Heart left ventricle (tissue), 16 donors: Measurements from ENCODE around the gene CCDC159. TPM values are rescaled to one million over a fixed set of nuclear protein-coding genes. Genes with fewer than 3 reads are reported as not detected.

ENCODE experiments used
- ATAC-seq, 4 donors: fragments of 200-7000 bp; cut with Tn5 transposase; one replicate each; pipeline ENCODE4 v1.9.1; 2020 to 2022; ENCODE audit warnings: moderate library complexity in 4 of 4, mild to moderate bottlenecking in 3 of 4, moderate number of reproducible peaks in 1 of 4
- DNase-seq, 5 donors: peaks; one replicate each; pipeline ENCODE4 v3.0.0-alpha.2; 2020
- H3K27ac ChIP-seq, 12 donors: fragments of 200-600 bp; sonication (generic) in 4 of 12; one replicate each; pipeline versions ENCODE4 v1.5.0 to v1.8.0; 2016 to 2022; ENCODE audit warnings: mild to moderate bottlenecking in 2 of 12
- H3K27me3 ChIP-seq, 9 donors: fragments of 200-600 bp; sonication (generic) in 2 of 9; one replicate each; pipeline versions ENCODE4 v1.5.1 to v1.8.0; 2016 to 2022; ENCODE audit warnings: mild to moderate bottlenecking in 3 of 9
- H3K36me3 ChIP-seq, 9 donors: fragments of 200-600 bp; sonication (generic) in 2 of 9; one replicate each; pipeline versions ENCODE4 v1.5.0 to v1.8.0; 2018 to 2022; ENCODE audit warnings: mild to moderate bottlenecking in 2 of 9
- H3K4me1 ChIP-seq, 12 donors: fragments of 200-600 bp; sonication (generic) in 4 of 12; one replicate each; pipeline versions ENCODE4 v1.5.0 to v1.8.0; 2016 to 2022; ENCODE audit warnings: mild to moderate bottlenecking in 3 of 12
- H3K4me3 ChIP-seq, 12 donors: fragments of 200-600 bp; sonication (generic) in 4 of 12; one replicate each; pipeline versions ENCODE4 v1.5.0 to v1.8.0; 2017 to 2022; ENCODE audit warnings: mild to moderate bottlenecking in 9 of 12, moderate library complexity in 4 of 12
- H3K9me3 ChIP-seq, 12 donors: fragments of 200-600 bp; sonication (generic) in 4 of 12; one replicate each; pipeline versions ENCODE4 v1.5.0 to v1.8.0; 2016 to 2022; ENCODE audit warnings: mild to moderate bottlenecking in 1 of 12
- POLR2A ChIP-seq, 2 donors: fragments of 450-650 bp; IDR thresholded peaks; one replicate each; pipeline ENCODE4 v1.6.1; 2017; ENCODE audit warnings: antibody characterized with exemption in 2 of 2, mild to moderate bottlenecking in 2 of 2, moderate library complexity in 2 of 2
- WGBS, 4 donors: extraction: QIAGEN DNeasy Blood & Tissue Kit in 2 of 4; methylation state at CpG; one replicate each; pipeline versions ENCODE4 v1.1.5 to v1.1.7; 2013 to 2018; 5-methylcytosine and 5-hydroxymethylcytosine counted together
- intact Hi-C, 10 donors: fragments of 100-400 bp; cut with DNase I; formaldehyde crosslinking; loops; one replicate each; pipeline versions ENCODE4 v1.11.1 to v1.14.2; 2022
- polyA plus RNA-seq, 2 donors: library from polyadenylated mRNA; stranded (reverse); fragments of 200-250 nt; gene quantifications; one replicate each; pipeline ENCODE4 v1.2.3, GENCODE V29; 2013
- total RNA-seq, 9 donors: library from RNA; depleted of rRNA in 2 of 9; stranded (reverse); fragments of >200 nt in 2 of 9; fragmentation: NEBNext Ultra II Directional in 3 of 9; extraction: Animal tissue kit (Norgen Biotek cat#: 25700) in 3 of 9; gene quantifications; one replicate each; pipeline versions ENCODE4 v1.1.0 to v1.2.4, GENCODE V29; 2016 to 2023
- TF ChIP-seq, protein P1 (sequence below), 12 donors: fragments of 200-600 bp; sonication (generic) in 4 of 12; IDR thresholded peaks; one replicate each; pipeline versions ENCODE4 v1.5.0 to v1.8.0; 2018 to 2022; ENCODE audit warnings: antibody characterized with exemption in 12 of 12, mild to moderate bottlenecking in 5 of 12
- donor health status: ischemic (EF 13 %, LVEDD 7.1; RV severe dilation, severe dysfunction).
- donor health status: healthy with polysubstance abuse.
- donor health status: DM: no; HTN: yes; CAD: no.
- donor health status: DM: no; HTN: no; CAD: no.
- donor health status: ischemic (EF 25% LVEDD 6.9; RV normal size, moderate dysfunction).
- donor health status: ischemic (EF 25% LVEDD 5.7; RV mildly dilated, moderate dysfunction).
- donor health status: healthy.
- donor health status: DM: yes; HTN: yes; CAD: no.
- donor health status: ischemic (EF 35%, LVEDD 5.7; RV mildly dilated, moderate dysfunction).
- donor health status: nonischemic (EF 11% LVEDD 7.7; RV severe dilation, severe dysfunction).
- donor health status: DM: yes; HTN: yes; CAD: no.
- donor health status: PGD.
- donor health status: ischemic (EF 29% LVEDD 5.4; RV normal size, mild dysfunction).
- donor health status: nonischemic (EF 23%, LVEDD 6.1; RV moderate dilation, normal function).

The CCDC159 gene
- total and polyA plus RNA-seq, 11 donors: 11.5 to 34.9 (median 21.9) TPM

DNA sequence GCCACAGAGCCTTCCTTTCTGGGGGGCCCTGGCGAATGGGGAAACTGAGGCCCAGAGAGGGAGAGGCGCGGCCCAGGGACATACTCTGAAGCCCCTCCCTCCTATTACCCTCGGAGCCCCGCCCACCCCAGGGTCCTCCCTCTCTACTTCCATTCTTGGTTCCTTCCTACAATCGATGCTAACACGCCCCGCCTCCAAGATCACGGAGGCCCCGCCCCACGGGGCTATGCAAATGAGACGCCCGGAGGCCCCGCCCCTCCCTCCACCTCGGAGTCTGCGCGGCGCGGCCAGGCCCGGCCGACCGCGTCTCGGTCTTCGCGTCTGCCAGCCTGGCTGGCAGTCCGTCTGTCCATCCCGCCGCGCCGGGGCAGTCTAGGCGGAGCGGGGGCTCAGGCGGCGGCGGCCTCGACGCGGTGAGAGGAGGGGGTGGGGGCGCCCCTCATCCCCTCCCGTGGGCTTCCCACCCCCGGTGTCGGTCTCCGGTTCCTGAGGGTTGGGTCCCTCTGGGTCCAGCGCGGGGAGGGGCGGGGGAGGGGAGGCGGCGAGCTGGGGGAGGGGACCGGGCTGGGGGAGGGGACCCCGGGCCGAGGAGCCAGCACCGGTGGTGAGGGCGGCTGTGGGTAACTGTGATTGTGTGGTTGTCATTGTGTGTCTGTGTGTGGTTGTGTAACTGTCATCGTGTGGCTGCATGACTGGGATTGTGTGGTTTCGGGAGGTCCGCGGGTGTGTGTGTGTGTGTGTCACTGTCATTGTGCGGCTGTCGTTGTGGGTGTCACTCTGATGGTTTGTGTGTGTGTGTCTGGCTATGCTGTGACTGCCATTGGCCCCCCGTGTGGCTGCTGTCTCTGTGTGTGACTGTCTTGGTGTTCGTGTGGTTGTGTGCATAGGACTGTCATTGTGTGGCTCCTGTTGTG is 9.1 kb downstream of the CCDC159 start, which contains the start of gene PLPPR2:
PLPPR2 (plus strand) TSS at position 273 of the 914 bp plus-strand sequence. CDS start 2,242 bp downstream, outside the sequence.
- intact Hi-C loops: no loop called here
- Histone ChIP-seq H3K27ac (peak within 1 kb of the TSS in 9 of 12 donors; percentile 46 to 85 (median 57)), H3K9me3 (no peaks in the 10 kb centered on the region), H3K36me3 (peaks cover 0 to 17% (median 0%) of the 10 kb centered on the region in 9 donors), H3K4me3 (peak within 1 kb of the TSS; percentile 55 to 87 (median 66)), H3K4me1 (peaks cover 0 to 15% (median 0%) of the 10 kb centered on the region in 12 donors), H3K27me3 (no peaks in the 10 kb centered on the region)
- peak in 1 of 2 donors; percentile 77 for TF ChIP-seq POLR2A (IDR thresholded peaks at IDR 0.05)
- TF ChIP-seq, protein P1, sequence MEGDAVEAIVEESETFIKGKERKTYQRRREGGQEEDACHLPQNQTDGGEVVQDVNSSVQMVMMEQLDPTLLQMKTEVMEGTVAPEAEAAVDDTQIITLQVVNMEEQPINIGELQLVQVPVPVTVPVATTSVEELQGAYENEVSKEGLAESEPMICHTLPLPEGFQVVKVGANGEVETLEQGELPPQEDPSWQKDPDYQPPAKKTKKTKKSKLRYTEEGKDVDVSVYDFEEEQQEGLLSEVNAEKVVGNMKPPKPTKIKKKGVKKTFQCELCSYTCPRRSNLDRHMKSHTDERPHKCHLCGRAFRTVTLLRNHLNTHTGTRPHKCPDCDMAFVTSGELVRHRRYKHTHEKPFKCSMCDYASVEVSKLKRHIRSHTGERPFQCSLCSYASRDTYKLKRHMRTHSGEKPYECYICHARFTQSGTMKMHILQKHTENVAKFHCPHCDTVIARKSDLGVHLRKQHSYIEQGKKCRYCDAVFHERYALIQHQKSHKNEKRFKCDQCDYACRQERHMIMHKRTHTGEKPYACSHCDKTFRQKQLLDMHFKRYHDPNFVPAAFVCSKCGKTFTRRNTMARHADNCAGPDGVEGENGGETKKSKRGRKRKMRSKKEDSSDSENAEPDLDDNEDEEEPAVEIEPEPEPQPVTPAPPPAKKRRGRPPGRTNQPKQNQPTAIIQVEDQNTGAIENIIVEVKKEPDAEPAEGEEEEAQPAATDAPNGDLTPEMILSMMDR (IDR thresholded peaks at IDR 0.05): no peak
- DNase-seq (peak; percentile 92 to 97 (median 97)), ATAC-seq (peak; percentile 81 to 97 (median 96))
- 6 to 9% (median 8%) methylated on average over 35 to 62 of the region's 62 CpGs for WGBS, 4 donors

DNA sequence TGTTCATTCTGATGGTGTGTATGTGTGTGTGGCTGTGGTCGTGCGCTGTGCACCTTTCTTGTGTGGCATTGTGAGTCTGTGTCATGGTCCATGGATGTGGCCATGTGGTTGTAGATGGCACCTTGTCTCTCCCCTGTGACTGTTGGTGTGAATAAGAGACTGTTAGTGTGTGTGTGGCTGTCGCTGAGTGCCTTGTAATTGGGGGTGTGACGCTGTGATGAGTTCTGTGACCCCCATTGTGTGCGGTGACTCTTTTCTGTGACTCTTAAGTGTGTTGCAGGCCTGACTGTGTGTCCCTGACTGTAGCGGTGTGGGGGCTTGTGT is 9.7 kb downstream of the CCDC159 start:
- Histone ChIP-seq H3K27me3 (no peaks in the 10 kb centered on the region), H3K36me3 (peaks cover 0 to 21% (median 0%) of the 10 kb centered on the region in 9 donors), H3K4me3 (peak overlapping the region in 11 of 12 donors; percentile 55 to 87 (median 67)), H3K27ac (peak overlapping the region in 4 of 12 donors; percentile 48 to 85 (median 68)), H3K9me3 (no peaks in the 10 kb centered on the region), H3K4me1 (peaks cover 0 to 17% (median under 1%) of the 10 kb centered on the region in 12 donors)
- DNase-seq (no peak), ATAC-seq (no peak)
- whole genome bisulfite sequencing, 4 donors: 86 to 90% (median 88%) methylated on average over 3 to 6 of the region's 6 CpGs
- intact Hi-C loops: no loop called here
- TF ChIP-seq, protein P1 (IDR thresholded peaks at IDR 0.05): no peak
- no peak for TF ChIP-seq POLR2A (IDR thresholded peaks at IDR 0.05)

DNA sequence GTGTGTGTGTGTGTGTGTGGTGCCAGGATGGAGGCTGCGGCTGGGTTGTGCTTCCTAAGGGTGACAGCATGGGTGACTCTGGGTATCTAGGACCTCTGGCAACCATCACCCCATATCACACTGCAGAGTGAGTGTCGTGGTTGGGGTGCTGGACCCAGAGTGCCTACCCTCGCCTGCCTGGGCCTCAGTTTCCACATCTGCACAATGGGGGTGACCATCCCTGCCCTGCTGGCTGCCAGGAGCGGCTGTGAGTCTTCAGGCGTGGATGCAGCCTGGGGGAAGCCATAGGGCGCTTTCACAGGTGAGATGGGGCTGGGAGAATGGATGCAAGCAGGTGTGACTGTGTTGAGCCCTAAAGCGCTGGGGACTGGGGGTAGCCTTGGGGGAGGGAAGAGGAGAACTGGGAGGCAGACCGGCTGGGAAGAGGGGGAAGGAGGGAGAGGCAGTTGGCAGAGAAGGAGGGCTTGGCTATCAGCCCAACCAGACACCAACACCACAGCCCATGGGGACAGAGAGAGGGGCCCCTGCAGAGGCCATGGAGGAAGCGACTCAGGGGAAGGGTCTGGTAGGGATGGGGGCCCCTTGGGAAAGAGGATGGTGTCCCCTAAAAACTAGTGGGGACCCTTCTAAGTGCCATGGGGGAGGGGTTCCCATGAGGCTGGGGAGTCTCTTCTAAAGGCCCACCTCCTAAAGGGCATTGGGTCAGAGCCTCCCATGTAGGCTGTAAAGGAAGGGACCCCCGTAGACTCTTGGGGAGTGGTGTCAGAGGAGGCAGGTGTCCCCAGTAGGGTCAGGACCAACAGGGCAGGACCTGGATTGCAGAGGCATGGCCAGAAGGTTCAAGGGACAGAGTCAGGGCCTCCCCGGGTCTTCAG is 10.6 kb downstream of the CCDC159 start:
- Histone ChIP-seq H3K36me3 (peaks cover 0 to 30% (median 0%) of the 10 kb centered on the region in 9 donors), H3K4me3 (no peak overlapping the region), H3K4me1 (peaks cover 0 to 22% (median 2%) of the 10 kb centered on the region in 12 donors), H3K27ac (no peak overlapping the region), H3K9me3 (no peaks in the 10 kb centered on the region), H3K27me3 (no peaks in the 10 kb centered on the region)
- no peak for DNase-seq
- TF ChIP-seq, protein P1 (IDR thresholded peaks at IDR 0.05): no peak
- ATAC-seq: no peak
- whole genome bisulfite sequencing, 4 donors: 75 to 85% (median 82%) methylated on average over 11 of the region's 11 CpGs
- intact Hi-C loops: no loop called here
